Ishikawa (cell line): Measurements from ENCODE around the gene CNTNAP5.

Experiments used
- CEBPB ChIP-seq: IDR thresholded peaks from 2 replicates; pipeline ENCODE4 v1.6.1; 2012
- CREB1 ChIP-seq: IDR thresholded peaks from 2 replicates; pipeline ENCODE4 v1.6.1; 2012; ENCODE audit warnings: low read depth
- EP300 ChIP-seq: IDR thresholded peaks from 2 replicates; pipeline ENCODE4 v1.6.1; 2012; ENCODE audit warnings: borderline replicate concordance
- FOXM1 ChIP-seq: IDR thresholded peaks from 2 replicates; pipeline ENCODE4 v1.6.1; 2012; ENCODE audit warnings: low read depth, borderline replicate concordance
- MAX ChIP-seq: IDR thresholded peaks from 2 replicates; pipeline ENCODE4 v1.6.1; 2012
- NFIC ChIP-seq: IDR thresholded peaks from 2 replicates; pipeline ENCODE4 v1.6.1; 2012
- RAD21 ChIP-seq: IDR thresholded peaks from 2 replicates; pipeline ENCODE4 v1.6.1; 2012; ENCODE audit warnings: low read depth
- TAF1 ChIP-seq: IDR thresholded peaks from 2 replicates; pipeline ENCODE4 v1.6.1; 2012; ENCODE audit warnings: low read depth, mild to moderate bottlenecking
- TEAD4 ChIP-seq: IDR thresholded peaks from 2 replicates; pipeline ENCODE4 v1.6.1; 2012
- USF1 ChIP-seq: IDR thresholded peaks from 2 replicates; pipeline ENCODE4 v1.6.1; 2012
- YY1 ChIP-seq: IDR thresholded peaks from 2 replicates; pipeline ENCODE4 v1.6.1; 2012; ENCODE audit warnings: low read depth
- ZBTB7A ChIP-seq: IDR thresholded peaks from 2 replicates; pipeline ENCODE4 v1.6.1; 2012; ENCODE audit warnings: low read depth
- TF ChIP-seq, protein P1 (sequence below): IDR thresholded peaks from 2 replicates; pipeline ENCODE4 v1.6.1; 2012; ENCODE audit warnings: low read depth, mild to moderate bottlenecking

GRCh38 chr2:124959581-124959980 is 934.5 kb downstream of the CNTNAP5 start:
- TF ChIP-seq, protein P1, sequence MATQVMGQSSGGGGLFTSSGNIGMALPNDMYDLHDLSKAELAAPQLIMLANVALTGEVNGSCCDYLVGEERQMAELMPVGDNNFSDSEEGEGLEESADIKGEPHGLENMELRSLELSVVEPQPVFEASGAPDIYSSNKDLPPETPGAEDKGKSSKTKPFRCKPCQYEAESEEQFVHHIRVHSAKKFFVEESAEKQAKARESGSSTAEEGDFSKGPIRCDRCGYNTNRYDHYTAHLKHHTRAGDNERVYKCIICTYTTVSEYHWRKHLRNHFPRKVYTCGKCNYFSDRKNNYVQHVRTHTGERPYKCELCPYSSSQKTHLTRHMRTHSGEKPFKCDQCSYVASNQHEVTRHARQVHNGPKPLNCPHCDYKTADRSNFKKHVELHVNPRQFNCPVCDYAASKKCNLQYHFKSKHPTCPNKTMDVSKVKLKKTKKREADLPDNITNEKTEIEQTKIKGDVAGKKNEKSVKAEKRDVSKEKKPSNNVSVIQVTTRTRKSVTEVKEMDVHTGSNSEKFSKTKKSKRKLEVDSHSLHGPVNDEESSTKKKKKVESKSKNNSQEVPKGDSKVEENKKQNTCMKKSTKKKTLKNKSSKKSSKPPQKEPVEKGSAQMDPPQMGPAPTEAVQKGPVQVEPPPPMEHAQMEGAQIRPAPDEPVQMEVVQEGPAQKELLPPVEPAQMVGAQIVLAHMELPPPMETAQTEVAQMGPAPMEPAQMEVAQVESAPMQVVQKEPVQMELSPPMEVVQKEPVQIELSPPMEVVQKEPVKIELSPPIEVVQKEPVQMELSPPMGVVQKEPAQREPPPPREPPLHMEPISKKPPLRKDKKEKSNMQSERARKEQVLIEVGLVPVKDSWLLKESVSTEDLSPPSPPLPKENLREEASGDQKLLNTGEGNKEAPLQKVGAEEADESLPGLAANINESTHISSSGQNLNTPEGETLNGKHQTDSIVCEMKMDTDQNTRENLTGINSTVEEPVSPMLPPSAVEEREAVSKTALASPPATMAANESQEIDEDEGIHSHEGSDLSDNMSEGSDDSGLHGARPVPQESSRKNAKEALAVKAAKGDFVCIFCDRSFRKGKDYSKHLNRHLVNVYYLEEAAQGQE, result no peak
- TF ChIP-seq RAD21 (no peak), MAX (no peak), USF1 (no peak), NFIC (no peak), CEBPB (no peak), CREB1 (no peak), TAF1 (no peak), YY1 (no peak), ZBTB7A (no peak), EP300 (no peak), TEAD4 (no peak), FOXM1 (no peak)
